Measurements from ENCODE around the gene ZNF625.
"Not testable (repeated sequence)": the region's sequence is repeated elsewhere in the genome, so short reads cannot be mapped to it uniquely, and the experiment has no call there.

Gene ZNF625

GRCh38 chr19:12139269-12139668 is 17.3 kb downstream of the ZNF625 start:
- no peak for DNase-seq

DNA sequence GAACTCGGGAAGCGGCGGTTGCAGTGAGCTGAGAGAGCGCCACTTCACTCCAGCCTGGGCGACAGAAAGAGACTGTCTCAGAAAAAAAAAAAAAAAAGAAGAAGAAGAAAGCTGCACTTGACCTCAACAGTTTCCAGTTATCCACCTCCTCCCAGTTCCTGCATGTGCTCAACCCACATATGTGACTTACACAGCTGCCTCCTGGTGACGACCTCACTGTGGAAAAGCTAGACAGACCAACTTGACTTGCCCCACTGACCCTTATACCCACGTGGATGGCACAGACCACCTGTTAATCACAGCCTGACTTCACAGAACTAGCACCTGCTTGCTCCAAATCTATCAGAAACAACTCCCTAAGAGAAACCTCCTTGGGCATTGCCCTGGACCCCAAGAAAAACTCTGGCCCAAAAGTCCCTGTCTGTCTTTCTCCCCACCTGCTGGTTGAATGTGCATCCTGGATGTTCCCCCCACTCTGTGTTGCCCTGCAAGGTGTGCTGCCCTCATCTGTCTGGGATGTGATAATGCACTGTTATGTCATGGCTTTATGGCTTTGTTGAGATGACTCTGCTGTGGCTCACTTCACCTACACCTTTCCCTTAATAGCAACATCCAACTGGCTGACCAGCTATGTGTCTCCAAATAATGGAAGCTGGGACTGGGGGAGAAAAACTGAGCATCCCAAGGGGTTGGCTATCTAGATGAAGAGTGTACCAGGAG is 19.2 kb downstream of the ZNF625 start:
- DNase-seq, result no peak

- DNase-seq, result no peak
These were observed 23.5 kb downstream of the ZNF625 start for GRCh38 chr19:12133069-12133468.

- peak in 4 of 56 donors; percentile 0 to 10 (median 1) for DNase-seq
These were observed 29.8 kb downstream of the ZNF625 start for GRCh38 chr19:12126707-12127106.

- DNase-seq, result no peak
These were observed 39.1 kb downstream of the ZNF625 start for GRCh38 chr19:12117201-12117970.

- no peak for DNase-seq
These were observed 43.4 kb downstream of the ZNF625 start for GRCh38 chr19:12113121-12113520.

GRCh38 chr19:12112701-12113100 is 43.8 kb downstream of the ZNF625 start:
- no peak for DNase-seq

DNA sequence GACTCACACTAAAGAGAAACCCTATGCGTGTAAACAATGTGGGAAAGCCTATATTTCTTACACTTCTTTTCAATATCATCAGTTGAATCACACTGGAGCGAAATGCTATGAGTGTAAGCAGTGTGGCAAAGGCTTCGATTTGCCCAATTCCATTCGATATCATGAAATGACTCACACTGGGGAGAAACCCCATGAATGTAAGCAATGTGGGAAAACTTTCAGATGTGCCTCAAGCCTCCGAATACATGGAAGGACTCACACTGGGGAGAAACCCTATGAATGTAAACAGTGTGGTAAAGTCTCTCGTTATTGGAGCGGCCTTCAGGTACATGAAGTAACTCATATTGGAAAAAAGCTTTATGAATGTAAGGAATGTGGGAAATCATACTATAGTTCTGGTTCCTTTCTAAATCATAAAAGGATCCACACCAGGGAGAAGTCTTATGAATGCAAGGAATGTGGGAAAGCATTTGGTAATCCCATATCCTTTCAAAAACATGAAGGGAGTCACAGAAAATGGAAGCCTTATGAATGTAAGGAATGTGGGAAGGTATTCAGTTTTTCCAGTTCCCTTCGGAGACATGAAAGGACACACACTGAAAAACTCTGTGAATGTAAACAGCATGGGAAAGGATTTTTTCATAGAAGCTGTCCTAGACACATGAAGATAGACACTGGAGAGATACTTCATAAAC is 44.4 kb downstream of the ZNF625 start:
- no peak for DNase-seq

DNA sequence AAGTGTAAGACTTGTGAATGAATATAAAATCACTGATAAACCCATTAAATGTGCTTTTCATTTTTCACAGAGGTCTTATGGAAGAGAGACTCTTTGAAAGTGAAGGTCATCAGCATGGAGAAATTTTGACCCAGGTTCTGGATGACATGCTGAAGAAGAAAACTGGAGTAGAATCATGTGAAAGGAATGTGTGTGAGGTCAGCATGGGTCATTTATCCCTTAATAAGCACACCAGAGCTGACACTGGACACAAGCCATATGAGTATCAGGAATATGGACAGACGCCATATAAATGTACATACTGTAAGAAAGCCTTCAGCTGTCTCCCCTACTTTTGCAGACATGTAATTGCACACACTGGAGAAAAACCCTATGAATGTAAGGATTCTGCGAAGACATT is 45.4 kb downstream of the ZNF625 start:
- no peak for DNase-seq

DNA sequence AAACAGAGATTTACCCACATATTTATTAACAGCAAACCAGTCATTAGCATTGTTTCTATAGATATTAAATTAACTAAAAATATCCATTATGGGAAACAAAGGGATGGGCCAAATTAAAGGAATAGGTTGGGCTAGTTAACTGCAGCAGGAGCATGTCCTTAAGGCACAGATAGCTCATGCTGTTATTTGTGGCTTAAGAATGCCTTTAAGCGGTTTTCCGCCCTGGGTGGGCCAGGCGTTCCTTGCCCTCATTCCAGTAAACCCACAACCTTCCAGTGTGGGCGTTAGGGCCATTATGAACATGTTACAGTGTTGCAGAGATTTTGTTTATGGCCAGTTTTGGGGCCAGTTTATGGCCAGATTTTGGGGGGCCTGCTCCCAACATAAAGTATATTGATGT is 52.6 kb downstream of the ZNF625 start:
- not testable (repeated sequence) for DNase-seq

DNA sequence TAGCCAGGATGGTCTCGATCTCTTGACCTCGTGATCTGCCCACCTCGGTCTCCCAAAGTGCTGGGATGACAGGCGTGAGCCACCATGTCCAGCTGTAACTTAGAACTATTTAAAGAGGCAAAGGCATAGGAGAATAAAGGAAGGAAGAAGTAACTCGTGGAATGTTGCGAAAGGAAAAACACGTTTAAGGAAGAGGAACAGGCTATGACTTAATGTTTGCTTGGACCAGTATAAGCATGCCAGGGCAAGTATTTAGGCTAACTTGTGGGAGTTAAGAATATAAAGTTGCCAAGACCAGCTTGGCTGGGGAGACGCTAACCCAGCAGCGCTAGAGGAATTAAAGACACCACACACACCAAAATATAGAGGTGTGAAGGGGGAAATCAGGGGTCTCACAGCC is 58.5 kb downstream of the ZNF625 start:
- DNase-seq, result no peak

- no peak for DNase-seq
These were observed 61.3 kb downstream of the ZNF625 start for GRCh38 chr19:12095111-12095790.

Data from nucleus accumbens (tissue), 56 donors.